Right atrium auricular region (tissue), 2 donors: ENCODE measurements around the gene MROH2A. TPM values are rescaled to one million over a fixed set of nuclear protein-coding genes. Genes with fewer than 3 reads are reported as not detected.

ENCODE experiments used
- DNase-seq: peaks from one replicate; pipeline ENCODE4 v3.0.0-alpha.2; 2019; ENCODE audit warnings: low spot score
- H3K27ac ChIP-seq, 2 donors: fragments of 200-600 bp; sonication (generic); 1 replicate in 1 of 2; 2 replicates in 1 of 2; pipeline ENCODE4 v1.5.1; 2016 to 2019
- H3K27me3 ChIP-seq, 2 donors: fragments of 200-600 bp; sonication (generic); one replicate each; pipeline versions ENCODE4 v1.5.1 to v1.6.0; 2017 to 2019
- H3K36me3 ChIP-seq: fragments of 200-600 bp; sonication (generic); one replicate; pipeline ENCODE4 v1.5.1; 2016
- H3K4me1 ChIP-seq, 2 donors: fragments of 200-600 bp; sonication (generic); one replicate each; pipeline versions ENCODE4 v1.5.1 to v1.6.0; 2017 to 2019
- H3K4me3 ChIP-seq, 2 donors: fragments of 200-600 bp; sonication (generic); 1 replicate in 1 of 2; 2 replicates in 1 of 2; pipeline ENCODE4 v1.5.1; 2017 to 2019; ENCODE audit warnings: mild to moderate bottlenecking in 1 of 2, moderate library complexity in 1 of 2
- H3K9me3 ChIP-seq, 2 donors: fragments of 200-600 bp; sonication (generic); one replicate each; pipeline ENCODE4 v1.5.1; 2019
- CTCF ChIP-seq, 2 donors: fragments of 200-600 bp; sonication (generic); IDR thresholded peaks; one replicate each; pipeline ENCODE4 v1.5.1; 2019; ENCODE audit warnings: antibody characterized with exemption in 2 of 2
- total RNA-seq, 2 donors: library from RNA; depleted of rRNA; stranded (reverse); fragments of >200 nt; gene quantifications; one replicate each; pipeline ENCODE4 v1.1.0, GENCODE V29; 2016

Gene MROH2A
- total RNA-seq, 2 donors from 2014 or later, result not detected

- H3K36me3 ChIP-seq, result no peaks in the 10 kb centered on the region
- DNase-seq, result no peak
- no peaks in the 10 kb centered on the region for H3K9me3 ChIP-seq
- no peak overlapping the region for H3K27ac ChIP-seq
- no peaks in the 10 kb centered on the region for H3K4me1 ChIP-seq
- no peak overlapping the region for H3K4me3 ChIP-seq
- TF ChIP-seq CTCF (IDR thresholded peaks at IDR 0.05), result no peak
- H3K27me3 ChIP-seq, result no peaks in the 10 kb centered on the region
These were observed 13.9 kb upstream of the MROH2A start for GRCh38 chr2:233764264-233764663.

GRCh38 chr2:233764761-233765160 lies 13.4 kb upstream of the MROH2A start:
- no peak for DNase-seq
- Histone ChIP-seq H3K27me3 (no peaks in the 10 kb centered on the region), H3K9me3 (no peaks in the 10 kb centered on the region), H3K4me3 (no peak overlapping the region), H3K27ac (no peak overlapping the region), H3K4me1 (no peaks in the 10 kb centered on the region), H3K36me3 (no peaks in the 10 kb centered on the region)
- TF ChIP-seq CTCF (IDR thresholded peaks at IDR 0.05), result no peak

GRCh38 chr2:233766416-233766815 lies 11.7 kb upstream of the MROH2A start:
- Histone ChIP-seq H3K36me3 (no peaks in the 10 kb centered on the region), H3K4me1 (no peaks in the 10 kb centered on the region), H3K9me3 (no peaks in the 10 kb centered on the region), H3K27ac (no peak overlapping the region), H3K4me3 (no peak overlapping the region), H3K27me3 (no peaks in the 10 kb centered on the region)
- no peak for TF ChIP-seq CTCF (IDR thresholded peaks at IDR 0.05)
- no peak for DNase-seq

GRCh38 chr2:233768076-233768475 lies 10.1 kb upstream of the MROH2A start:
- Histone ChIP-seq H3K27ac (no peak overlapping the region), H3K27me3 (no peaks in the 10 kb centered on the region), H3K4me1 (no peaks in the 10 kb centered on the region), H3K4me3 (no peak overlapping the region), H3K9me3 (no peaks in the 10 kb centered on the region), H3K36me3 (no peaks in the 10 kb centered on the region)
- no peak for DNase-seq
- no peak for TF ChIP-seq CTCF (IDR thresholded peaks at IDR 0.05)

- Histone ChIP-seq H3K36me3 (no peaks in the 10 kb centered on the region), H3K9me3 (no peaks in the 10 kb centered on the region), H3K27me3 (no peaks in the 10 kb centered on the region), H3K4me3 (no peak overlapping the region), H3K4me1 (no peaks in the 10 kb centered on the region), H3K27ac (no peak overlapping the region)
- DNase-seq, result no peak
- no peak for TF ChIP-seq CTCF (IDR thresholded peaks at IDR 0.05)
These were observed 8.9 kb upstream of the MROH2A start for GRCh38 chr2:233769260-233769659.

GRCh38 chr2:233772153-233772552 lies 6.0 kb upstream of the MROH2A start:
- H3K36me3 ChIP-seq, result no peaks in the 10 kb centered on the region
- no peak for DNase-seq
- H3K9me3 ChIP-seq, result peaks cover 0 to 8% of the 10 kb centered on the region in 2 donors
- no peaks in the 10 kb centered on the region for H3K27me3 ChIP-seq
- no peak overlapping the region for H3K4me3 ChIP-seq
- no peaks in the 10 kb centered on the region for H3K4me1 ChIP-seq
- H3K27ac ChIP-seq, result no peak overlapping the region
- no peak for TF ChIP-seq CTCF (IDR thresholded peaks at IDR 0.05)
